ENCODE measurements around the gene TMEM100.

TMEM100 gene

DNA sequence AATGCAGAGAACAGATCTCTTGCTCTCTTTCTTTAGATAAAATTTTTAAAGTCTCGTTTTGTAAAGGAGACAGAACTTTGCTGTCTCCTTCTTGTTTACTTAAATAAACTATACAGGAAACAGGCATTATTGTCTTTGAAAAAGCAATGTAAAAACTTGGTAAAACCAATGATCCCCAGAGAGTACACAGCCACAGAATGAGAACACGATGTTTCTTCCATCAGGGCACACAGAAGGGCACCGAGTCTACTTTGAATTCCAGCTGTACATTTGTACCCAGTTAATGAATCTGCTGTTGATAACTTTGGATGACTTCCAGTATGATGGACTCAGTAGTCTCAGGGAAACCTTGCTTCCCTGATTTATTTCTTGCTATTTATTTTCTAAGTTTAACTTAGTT, 8.1 kb upstream of the TMEM100 start:
- no peak for DNase-seq (ENCODE audit: low spot score)
- Histone ChIP-seq H3K4me3 (ENCODE audit: low read length in 2 of 2) (no peak overlapping the region), H2BK5ac (ENCODE audit: low read length) (no peak overlapping the region), H3K14ac (ENCODE audit: low read length) (no peak overlapping the region), H2BK15ac (ENCODE audit: low read length) (no peak overlapping the region), H3K9me3 (replicated peaks in 1 of 2; ENCODE audit: control insufficient read depth in 2 of 2, insufficient read depth in 1 of 2, low read depth in 1 of 2, low read length in 2 of 2) (no peaks in the 10 kb centered on the region), H2AK5ac (ENCODE audit: low read depth, low read length) (no peak overlapping the region), H2BK120ac (ENCODE audit: low read depth, low read length) (no peak overlapping the region), H3K4me2 (ENCODE audit: insufficient read depth, low read length, poor library complexity, severe bottlenecking) (no peak overlapping the region), H4K91ac (ENCODE audit: low read depth, low read length, poor library complexity) (no peak overlapping the region), H3K4me1 (ENCODE audit: control insufficient read depth in 2 of 2, insufficient read depth in 1 of 2, low read depth in 1 of 2, low read length in 2 of 2) (peaks cover 5 to 11% of the 10 kb centered on the region in 2 donors), H3K27ac (replicated peaks; ENCODE audit: low read length) (no peak overlapping the region), H2BK12ac (ENCODE audit: low read length) (no peak overlapping the region), H3K9ac (ENCODE audit: low read depth, low read length, poor library complexity) (no peak overlapping the region), H2AFZ (ENCODE audit: low read length) (no peak overlapping the region), H4K8ac (ENCODE audit: low read depth, low read length) (no peak overlapping the region), H3K36me3 (replicated peaks in 1 of 2; ENCODE audit: control insufficient read depth in 2 of 2, insufficient read depth in 2 of 2, low read length in 2 of 2) (no peaks in the 10 kb centered on the region), H3K23ac (ENCODE audit: low read depth, low read length, poor library complexity) (no peak overlapping the region), H3K79me1 (ENCODE audit: low read depth, low read length) (no peaks in the 10 kb centered on the region), H3K4ac (ENCODE audit: low read length) (no peak overlapping the region), H3K27me3 (ENCODE audit: control insufficient read depth in 3 of 3, insufficient read depth in 3 of 3, low read depth in 1 of 3, low read length in 3 of 3) (peaks cover 0 to 56% (median 0%) of the 10 kb centered on the region in 3 experiments), H3K18ac (ENCODE audit: low read length) (no peak overlapping the region)
- no CpG with 5 or more reads among the region's 3 CpGs for WGBS, 2 donors (ENCODE audit: extremely low coverage in 2 of 2, insufficient read length in 2 of 2, insufficient replicate concordance in 1 of 2)

DNA sequence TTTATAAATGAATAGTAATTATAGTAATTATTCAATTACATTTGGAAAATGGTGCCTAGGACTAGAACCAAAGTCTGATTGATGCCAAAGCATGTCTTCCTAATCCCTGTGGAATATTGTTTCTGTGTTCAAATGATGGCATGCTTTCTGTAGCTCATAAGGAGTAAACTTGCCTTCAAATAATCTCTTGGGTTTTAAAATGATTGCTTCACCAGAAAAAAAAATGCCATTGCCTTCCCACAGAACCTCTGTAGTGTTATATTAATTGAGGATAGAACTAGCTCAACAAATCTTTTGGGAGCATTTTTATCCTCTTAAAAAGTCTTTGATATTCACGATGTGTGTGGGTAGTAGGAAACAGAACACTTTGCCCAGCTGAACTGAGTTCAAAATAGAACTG, 7.7 kb upstream of the TMEM100 start:
- H3K4ac ChIP-seq (ENCODE audit: low read length), result no peak overlapping the region
- no peak overlapping the region for H4K8ac ChIP-seq (ENCODE audit: low read depth, low read length)
- H2BK5ac ChIP-seq (ENCODE audit: low read length), result no peak overlapping the region
- H3K14ac ChIP-seq (ENCODE audit: low read length), result no peak overlapping the region
- H4K91ac ChIP-seq (ENCODE audit: low read depth, low read length, poor library complexity), result no peak overlapping the region
- no peak overlapping the region for H2BK120ac ChIP-seq (ENCODE audit: low read depth, low read length)
- no peak overlapping the region for H2AFZ ChIP-seq (ENCODE audit: low read length)
- H3K18ac ChIP-seq (ENCODE audit: low read length), result no peak overlapping the region
- peaks cover 5 to 11% of the 10 kb centered on the region in 2 donors for H3K4me1 ChIP-seq (ENCODE audit: control insufficient read depth in 2 of 2, insufficient read depth in 1 of 2, low read depth in 1 of 2, low read length in 2 of 2)
- no peaks in the 10 kb centered on the region for H3K9me3 ChIP-seq (replicated peaks in 1 of 2; ENCODE audit: control insufficient read depth in 2 of 2, insufficient read depth in 1 of 2, low read depth in 1 of 2, low read length in 2 of 2)
- H3K4me2 ChIP-seq (ENCODE audit: insufficient read depth, low read length, poor library complexity, severe bottlenecking), result no peak overlapping the region
- H3K27me3 ChIP-seq (ENCODE audit: control insufficient read depth in 3 of 3, insufficient read depth in 3 of 3, low read depth in 1 of 3, low read length in 3 of 3), result peaks cover 0 to 57% (median 0%) of the 10 kb centered on the region in 3 experiments
- no CpG with 5 or more reads among the region's 1 CpG for WGBS, 2 donors (ENCODE audit: extremely low coverage in 2 of 2, insufficient read length in 2 of 2, insufficient replicate concordance in 1 of 2)
- no peak overlapping the region for H2BK12ac ChIP-seq (ENCODE audit: low read length)
- H3K4me3 ChIP-seq (ENCODE audit: low read length in 2 of 2), result no peak overlapping the region
- H3K36me3 ChIP-seq (replicated peaks in 1 of 2; ENCODE audit: control insufficient read depth in 2 of 2, insufficient read depth in 2 of 2, low read length in 2 of 2), result no peaks in the 10 kb centered on the region
- no peak overlapping the region for H3K27ac ChIP-seq (replicated peaks; ENCODE audit: low read length)
- H3K9ac ChIP-seq (ENCODE audit: low read depth, low read length, poor library complexity), result no peak overlapping the region
- no peaks in the 10 kb centered on the region for H3K79me1 ChIP-seq (ENCODE audit: low read depth, low read length)
- H2BK15ac ChIP-seq (ENCODE audit: low read length), result no peak overlapping the region
- no peak for DNase-seq (ENCODE audit: low spot score)
- no peak overlapping the region for H3K23ac ChIP-seq (ENCODE audit: low read depth, low read length, poor library complexity)
- H2AK5ac ChIP-seq (ENCODE audit: low read depth, low read length), result no peak overlapping the region

DNA sequence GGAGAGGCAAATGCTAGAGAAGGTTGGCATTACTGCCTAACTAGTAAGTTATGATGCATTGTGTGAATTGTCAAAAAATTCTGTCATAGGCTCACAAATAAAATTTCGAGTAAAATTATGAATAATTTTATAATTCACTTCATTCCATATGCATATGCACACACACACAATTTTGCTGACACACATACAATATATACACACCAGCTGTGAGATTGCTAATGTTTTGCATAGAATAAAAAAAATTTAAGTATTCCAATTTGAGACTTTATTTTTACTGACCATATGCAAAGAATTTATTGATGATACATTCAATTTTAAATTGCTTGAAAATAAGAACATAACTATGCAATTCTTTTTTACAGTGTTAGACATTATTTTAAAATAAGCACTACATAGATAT, 6.8 kb upstream of the TMEM100 start:
- Histone ChIP-seq H3K4ac (ENCODE audit: low read length) (no peak overlapping the region), H2BK12ac (ENCODE audit: low read length) (no peak overlapping the region), H4K91ac (ENCODE audit: low read depth, low read length, poor library complexity) (no peak overlapping the region), H2BK120ac (ENCODE audit: low read depth, low read length) (no peak overlapping the region), H3K27ac (replicated peaks; ENCODE audit: low read length) (no peak overlapping the region), H3K79me1 (ENCODE audit: low read depth, low read length) (no peaks in the 10 kb centered on the region), H3K4me2 (ENCODE audit: insufficient read depth, low read length, poor library complexity, severe bottlenecking) (no peak overlapping the region), H3K4me3 (ENCODE audit: low read length in 2 of 2) (no peak overlapping the region), H3K36me3 (replicated peaks in 1 of 2; ENCODE audit: control insufficient read depth in 2 of 2, insufficient read depth in 2 of 2, low read length in 2 of 2) (no peaks in the 10 kb centered on the region), H3K14ac (ENCODE audit: low read length) (no peak overlapping the region), H3K23ac (ENCODE audit: low read depth, low read length, poor library complexity) (no peak overlapping the region), H2BK15ac (ENCODE audit: low read length) (no peak overlapping the region), H4K8ac (ENCODE audit: low read depth, low read length) (no peak overlapping the region), H3K9ac (ENCODE audit: low read depth, low read length, poor library complexity) (no peak overlapping the region), H2AK5ac (ENCODE audit: low read depth, low read length) (no peak overlapping the region), H2BK5ac (ENCODE audit: low read length) (no peak overlapping the region), H2AFZ (ENCODE audit: low read length) (no peak overlapping the region), H3K4me1 (ENCODE audit: control insufficient read depth in 2 of 2, insufficient read depth in 1 of 2, low read depth in 1 of 2, low read length in 2 of 2) (peaks cover 5 to 14% of the 10 kb centered on the region in 2 donors), H3K9me3 (replicated peaks in 1 of 2; ENCODE audit: control insufficient read depth in 2 of 2, insufficient read depth in 1 of 2, low read depth in 1 of 2, low read length in 2 of 2) (no peaks in the 10 kb centered on the region), H3K27me3 (ENCODE audit: control insufficient read depth in 3 of 3, insufficient read depth in 3 of 3, low read depth in 1 of 3, low read length in 3 of 3) (peaks cover 0 to 60% (median 0%) of the 10 kb centered on the region in 3 experiments), H3K18ac (ENCODE audit: low read length) (no peak overlapping the region)
- no CpG with 5 or more reads among the region's 1 CpG for WGBS, 2 donors (ENCODE audit: extremely low coverage in 2 of 2, insufficient read length in 2 of 2, insufficient replicate concordance in 1 of 2)
- no peak for DNase-seq (ENCODE audit: low spot score)

DNA sequence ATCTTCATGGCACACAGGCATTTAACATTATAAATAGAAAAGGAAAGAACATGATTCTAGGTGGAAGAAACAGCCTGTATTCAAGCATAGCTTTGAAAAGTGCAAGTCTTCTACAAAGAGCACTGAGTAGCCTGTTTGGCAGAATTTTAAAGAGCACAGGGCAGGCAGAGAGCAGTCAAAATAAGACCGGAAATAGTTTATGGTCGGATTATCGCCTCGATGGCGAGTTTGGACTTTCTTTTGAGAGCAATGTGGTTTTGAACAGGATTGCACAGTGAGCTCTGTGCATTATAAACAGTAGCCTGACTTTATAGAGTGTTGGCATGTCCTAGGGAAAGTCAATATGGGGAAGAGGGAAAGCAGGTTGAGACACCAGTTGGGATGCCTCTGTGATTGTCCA, 6.2 kb upstream of the TMEM100 start:
- H3K36me3 ChIP-seq (replicated peaks in 1 of 2; ENCODE audit: control insufficient read depth in 2 of 2, insufficient read depth in 2 of 2, low read length in 2 of 2), result no peaks in the 10 kb centered on the region
- H3K14ac ChIP-seq (ENCODE audit: low read length), result no peak overlapping the region
- H2BK15ac ChIP-seq (ENCODE audit: low read length), result no peak overlapping the region
- DNase-seq (ENCODE audit: low spot score), result no peak
- no peak overlapping the region for H3K9ac ChIP-seq (ENCODE audit: low read depth, low read length, poor library complexity)
- H3K27ac ChIP-seq (replicated peaks; ENCODE audit: low read length), result no peak overlapping the region
- H3K4me1 ChIP-seq (ENCODE audit: control insufficient read depth in 2 of 2, insufficient read depth in 1 of 2, low read depth in 1 of 2, low read length in 2 of 2), result peaks cover 5 to 14% of the 10 kb centered on the region in 2 donors
- H3K23ac ChIP-seq (ENCODE audit: low read depth, low read length, poor library complexity), result no peak overlapping the region
- H3K18ac ChIP-seq (ENCODE audit: low read length), result no peak overlapping the region
- H2AFZ ChIP-seq (ENCODE audit: low read length), result no peak overlapping the region
- H4K8ac ChIP-seq (ENCODE audit: low read depth, low read length), result no peak overlapping the region
- H2BK120ac ChIP-seq (ENCODE audit: low read depth, low read length), result no peak overlapping the region
- H3K4ac ChIP-seq (ENCODE audit: low read length), result no peak overlapping the region
- H3K4me3 ChIP-seq (ENCODE audit: low read length in 2 of 2), result no peak overlapping the region
- H2BK12ac ChIP-seq (ENCODE audit: low read length), result no peak overlapping the region
- no CpG with 5 or more reads among the region's 5 CpGs for WGBS, 2 donors (ENCODE audit: extremely low coverage in 2 of 2, insufficient read length in 2 of 2, insufficient replicate concordance in 1 of 2)
- H2BK5ac ChIP-seq (ENCODE audit: low read length), result no peak overlapping the region
- no peaks in the 10 kb centered on the region for H3K79me1 ChIP-seq (ENCODE audit: low read depth, low read length)
- no peak overlapping the region for H4K91ac ChIP-seq (ENCODE audit: low read depth, low read length, poor library complexity)
- no peak overlapping the region for H3K4me2 ChIP-seq (ENCODE audit: insufficient read depth, low read length, poor library complexity, severe bottlenecking)
- H3K9me3 ChIP-seq (replicated peaks in 1 of 2; ENCODE audit: control insufficient read depth in 2 of 2, insufficient read depth in 1 of 2, low read depth in 1 of 2, low read length in 2 of 2), result no peaks in the 10 kb centered on the region
- H3K27me3 ChIP-seq (ENCODE audit: control insufficient read depth in 3 of 3, insufficient read depth in 3 of 3, low read depth in 1 of 3, low read length in 3 of 3), result peaks cover 0 to 67% (median 0%) of the 10 kb centered on the region in 3 experiments
- H2AK5ac ChIP-seq (ENCODE audit: low read depth, low read length), result no peak overlapping the region
